IPS-NIHi11 (cell line): ENCODE data around the gene PDE8B.

Experiments used
- DNase-seq: peaks from one replicate; pipeline ENCODE4 v3.0.0; 2012; ENCODE audit warnings: mixed read lengths, low spot score

The PDE8B gene

GRCh38 chr5:77186652-77187370, 23.7 kb upstream of the PDE8B start:
- DNase-seq = no peak

- DNase-seq = no peak
Measured at GRCh38 chr5:77189421-77189820, 21.1 kb upstream of the PDE8B start.

- no peak for DNase-seq
Measured at GRCh38 chr5:77192441-77193050, 17.9 kb upstream of the PDE8B start.

GRCh38 chr5:77194762-77195161, 15.7 kb upstream of the PDE8B start:
- no peak for DNase-seq

GRCh38 chr5:77197840-77198554, 12.5 kb upstream of the PDE8B start:
- no peak for DNase-seq

GRCh38 chr5:77200663-77201062, 9.8 kb upstream of the PDE8B start:
- DNase-seq = no peak

GRCh38 chr5:77202145-77202544, 8.3 kb upstream of the PDE8B start:
- no peak for DNase-seq

- no peak for DNase-seq
Measured at GRCh38 chr5:77204967-77205366, 5.5 kb upstream of the PDE8B start.

GRCh38 chr5:77208507-77209163, 1.8 kb upstream of the PDE8B start:
- no peak for DNase-seq

- DNase-seq = no peak
Measured at GRCh38 chr5:77209495-77210090, 887 bp upstream of the PDE8B start.

GRCh38 chr5:77210964-77211690, 647 bp downstream of the PDE8B start:
- peak; percentile 58 for DNase-seq

GRCh38 chr5:77211691-77212047, 1.2 kb downstream of the PDE8B start:
- DNase-seq = no peak

GRCh38 chr5:77213601-77214000, 3.1 kb downstream of the PDE8B start:
- DNase-seq = no peak

- DNase-seq = no peak
Measured at GRCh38 chr5:77214151-77214550, 3.7 kb downstream of the PDE8B start.

- DNase-seq = peak; percentile 41
Measured at GRCh38 chr5:77218263-77218662, 7.8 kb downstream of the PDE8B start.

GRCh38 chr5:77221115-77221514, 10.6 kb downstream of the PDE8B start:
- DNase-seq = no peak

- no peak for DNase-seq
Measured at GRCh38 chr5:77222722-77223121, 12.2 kb downstream of the PDE8B start.

GRCh38 chr5:77223653-77224052, 13.2 kb downstream of the PDE8B start:
- DNase-seq = no peak

- no peak for DNase-seq
Measured at GRCh38 chr5:77224672-77225355, 14.3 kb downstream of the PDE8B start.

GRCh38 chr5:77225531-77225930, 15.1 kb downstream of the PDE8B start:
- DNase-seq = no peak

- DNase-seq = no peak
Measured at GRCh38 chr5:77229887-77230286, 19.4 kb downstream of the PDE8B start.
